ENCODE data around the gene TNFRSF25.

The TNFRSF25 gene

GRCh38 chr1:6477039-6477820 is 11.3 kb upstream of the TNFRSF25 start:
- Histone ChIP-seq H2AFZ (ENCODE audit: low read depth) (no peak overlapping the region), H3K36me3 (ENCODE audit: insufficient read depth) (no peaks in the 10 kb centered on the region), H3K4me1 (ENCODE audit: low read depth, poor library complexity, severe bottlenecking) (peaks cover 6% of the 10 kb centered on the region), H3K4me2 (no peak overlapping the region), H3K4me3 (IDR thresholded peaks at IDR 0.05; ENCODE audit: insufficient read depth, low read depth, low read length) (no peak overlapping the region), H3K79me2 (ENCODE audit: insufficient read depth, low read depth) (no peaks in the 10 kb centered on the region), H3K27ac (no peak overlapping the region), H3K27me3 (ENCODE audit: insufficient read depth, low read depth) (peaks cover 35% of the 10 kb centered on the region; the same call in 1 of the 2 replicates), H3K9ac (no peak overlapping the region), H4K20me1 (ENCODE audit: insufficient read depth) (no peaks in the 10 kb centered on the region)
- TF ChIP-seq CTCF (conservative IDR thresholded peaks at IDR 0.05; ENCODE audit: low read depth, low read length) = no peak

- H3K27ac ChIP-seq = no peak overlapping the region
- no peaks in the 10 kb centered on the region for H3K36me3 ChIP-seq (ENCODE audit: insufficient read depth)
- H3K4me3 ChIP-seq (IDR thresholded peaks at IDR 0.05; ENCODE audit: insufficient read depth, low read depth, low read length) = no peak overlapping the region
- no peaks in the 10 kb centered on the region for H3K79me2 ChIP-seq (ENCODE audit: insufficient read depth, low read depth)
- H3K4me1 ChIP-seq (ENCODE audit: low read depth, poor library complexity, severe bottlenecking) = peaks cover 11% of the 10 kb centered on the region
- H4K20me1 ChIP-seq (ENCODE audit: insufficient read depth) = no peaks in the 10 kb centered on the region
- no peak overlapping the region for H3K9ac ChIP-seq
- TF ChIP-seq CTCF (conservative IDR thresholded peaks at IDR 0.05; ENCODE audit: low read depth, low read length) = no peak
- no peak overlapping the region for H3K4me2 ChIP-seq
- no peak overlapping the region for H2AFZ ChIP-seq (ENCODE audit: low read depth)
- H3K27me3 ChIP-seq (ENCODE audit: insufficient read depth, low read depth) = peaks cover 31% of the 10 kb centered on the region; the same call in 1 of the 2 replicates
Measured at GRCh38 chr1:6476483-6476882, 10.5 kb upstream of the TNFRSF25 start.

GRCh38 chr1:6475381-6476133 is 9.6 kb upstream of the TNFRSF25 start:
- H3K9ac ChIP-seq = no peak overlapping the region
- H3K36me3 ChIP-seq (ENCODE audit: insufficient read depth) = no peaks in the 10 kb centered on the region
- H3K4me2 ChIP-seq = peak overlapping the region; percentile 16; the same call in 1 of the 2 replicates
- TF ChIP-seq CTCF (conservative IDR thresholded peaks at IDR 0.05; ENCODE audit: low read depth, low read length) = peak; percentile 97
- H2AFZ ChIP-seq (ENCODE audit: low read depth) = peak overlapping the region; percentile 34; the same call in 1 of the 2 replicates
- peaks cover 23% of the 10 kb centered on the region; the same call in 1 of the 2 replicates for H3K27me3 ChIP-seq (ENCODE audit: insufficient read depth, low read depth)
- no peak overlapping the region for H3K27ac ChIP-seq
- H3K79me2 ChIP-seq (ENCODE audit: insufficient read depth, low read depth) = no peaks in the 10 kb centered on the region
- H4K20me1 ChIP-seq (ENCODE audit: insufficient read depth) = no peaks in the 10 kb centered on the region
- peaks cover 11% of the 10 kb centered on the region for H3K4me1 ChIP-seq (ENCODE audit: low read depth, poor library complexity, severe bottlenecking)
- H3K4me3 ChIP-seq (IDR thresholded peaks at IDR 0.05; ENCODE audit: insufficient read depth, low read depth, low read length) = no peak overlapping the region

- H3K9ac ChIP-seq = no peak overlapping the region
- H3K27ac ChIP-seq = no peak overlapping the region
- no peaks in the 10 kb centered on the region for H3K79me2 ChIP-seq (ENCODE audit: insufficient read depth, low read depth)
- H3K4me1 ChIP-seq (ENCODE audit: low read depth, poor library complexity, severe bottlenecking) = peaks cover 11% of the 10 kb centered on the region
- H2AFZ ChIP-seq (ENCODE audit: low read depth) = no peak overlapping the region
- no peak overlapping the region for H3K4me3 ChIP-seq (IDR thresholded peaks at IDR 0.05; ENCODE audit: insufficient read depth, low read depth, low read length)
- H3K36me3 ChIP-seq (ENCODE audit: insufficient read depth) = no peaks in the 10 kb centered on the region
- TF ChIP-seq CTCF (conservative IDR thresholded peaks at IDR 0.05; ENCODE audit: low read depth, low read length) = no peak
- peaks cover 21% of the 10 kb centered on the region; the same call in 1 of the 2 replicates for H3K27me3 ChIP-seq (ENCODE audit: insufficient read depth, low read depth)
- H3K4me2 ChIP-seq = no peak overlapping the region
- no peaks in the 10 kb centered on the region for H4K20me1 ChIP-seq (ENCODE audit: insufficient read depth)
Measured at GRCh38 chr1:6474815-6475282, 8.9 kb upstream of the TNFRSF25 start.

All from KMS-11 (cell line).